HCT116 (cell line): ENCODE data around the gene DPM2. TPM values are rescaled to one million over a fixed set of nuclear protein-coding genes. Genes with fewer than 3 reads are reported as not detected.
A peak's percentile ranks its signal among the peaks of the same experiment; 100 is the strongest.

Source experiments
- ATAC-seq: fragments of 200-7000 bp; cut with Tn5 transposase; 2 replicates; pipeline ENCODE4 v1.9.1; 2020; ENCODE audit warnings: mild to moderate bottlenecking, moderate library complexity
- BruUV-seq: library from RNA; stranded (reverse); fragments of 400-500 nt; replicated peaks from 2 replicates; lab custom pipeline; 2021; lab: Mats Ljungman, UMichigan
- CTCF ChIA-PET: fragments of 300-600 bp; sonication (Branson Sonifier 250); formaldehyde crosslinking; loops from one replicate; lab custom pipeline; 2021; ENCODE audit warnings: antibody characterized with exemption; lab: Charles Lee
- POLR2A ChIA-PET: fragments of 300-600, 350-600 bp; sonication (Branson Sonifier 250); formaldehyde crosslinking; loops from one replicate; lab custom pipeline; 2021; ENCODE audit warnings: antibody characterized with exemption; lab: Charles Lee
- RAD21 ChIA-PET, 2 experiments: fragments of 300-600 bp; sonication (Branson Sonifier 250); formaldehyde crosslinking; loops; one replicate each; lab custom pipeline; 2023; ENCODE audit warnings: low total read pairs in 2 of 2; ENCODE audit not compliant: uncharacterized antibody in 2 of 2, unreplicated experiment in 2 of 2, low non-redundant PET in 1 of 2; lab: Charles Lee
- DNase-seq: peaks from one replicate; pipeline ENCODE4 v3.0.0-alpha.2; 2010; ENCODE audit warnings: low read depth, low spot score
- H2AFZ ChIP-seq: fragments of 200-600 bp; shearing (Covaris generic), sonication (generic); 2 replicates; pipeline ENCODE4 v1.6.1; 2017; ENCODE audit warnings: low read depth, mixed run types, mixed read lengths, antibody characterized with exemption, low read length; ENCODE audit not compliant: poor library complexity, severe bottlenecking
- H3K27ac ChIP-seq: 2 replicates; pipeline ENCODE4 v1.5.1; 2012; ENCODE audit warnings: low read depth, low read length
- H3K27me3 ChIP-seq: fragments of 200-600 bp; sonication (generic); 2 replicates; pipeline ENCODE4 v1.6.1; 2016; ENCODE audit warnings: mixed run types, low read length, mixed read lengths; ENCODE audit not compliant: insufficient read depth
- H3K36me3 ChIP-seq, 2 experiments: fragments of 200-500 bp in 1 of 2; fragments of 200-600 bp in 1 of 2; sonication (Bioruptor generic) in 1 of 2; sonication (generic) in 1 of 2; 2 replicates each; pipeline versions ENCODE4 v1.5.1 to v1.6.1; 2014 to 2016; ENCODE audit warnings: low read length in 2 of 2, inconsistent platforms in 1 of 2, mixed read lengths in 1 of 2, mixed run types in 1 of 2; ENCODE audit not compliant: insufficient read depth in 2 of 2, control insufficient read depth in 1 of 2
- H3K4me1 ChIP-seq, 2 experiments: fragments of 200-600 bp in 1 of 2; sonication (generic) in 1 of 2; 2 replicates each; pipeline versions ENCODE4 v1.5.1 to v1.6.1; 2012 to 2017; ENCODE audit warnings: low read length in 2 of 2, inconsistent platforms in 1 of 2, mild to moderate bottlenecking in 1 of 2, mixed read lengths in 1 of 2, mixed run types in 1 of 2, moderate library complexity in 1 of 2; ENCODE audit not compliant: insufficient read depth in 2 of 2, control insufficient read depth in 1 of 2
- H3K4me2 ChIP-seq: fragments of 200-600 bp; sonication (generic); 2 replicates; pipeline ENCODE4 v1.6.1; 2017; ENCODE audit warnings: mixed run types, low read length, mixed read lengths
- H3K4me3 ChIP-seq, 2 experiments: fragments of 200-600 bp in 1 of 2; sonication (generic) in 1 of 2; replicated peaks in 1 of 2; 2 replicates each; pipeline ENCODE4 v1.5.1; 2011 to 2016; ENCODE audit warnings: low read length in 2 of 2, control low read depth in 1 of 2, low read depth in 1 of 2, mild to moderate bottlenecking in 1 of 2, mixed read lengths in 1 of 2, mixed run types in 1 of 2
- H3K79me2 ChIP-seq: fragments of 200-600 bp; sonication (generic); 2 replicates; pipeline ENCODE4 v1.6.1; 2017; ENCODE audit warnings: mild to moderate bottlenecking, mixed run types, low read length, moderate library complexity, mixed read lengths; ENCODE audit not compliant: insufficient read depth
- H3K9ac ChIP-seq: fragments of 200-600 bp; sonication (generic); 2 replicates; pipeline ENCODE4 v1.6.1; 2016; ENCODE audit warnings: low read length, mixed read lengths
- H3K9me2 ChIP-seq: fragments of 200-600 bp; sonication (generic), shearing (Covaris generic); 2 replicates; pipeline ENCODE4 v1.6.1; 2017; ENCODE audit warnings: mixed run types, mild to moderate bottlenecking, moderate library complexity; ENCODE audit not compliant: insufficient read depth
- H3K9me3 ChIP-seq, 2 experiments: fragments of 200-500 bp in 1 of 2; fragments of 200-600 bp in 1 of 2; sonication (Bioruptor generic) in 1 of 2; sonication (generic) in 1 of 2; 2 replicates each; pipeline ENCODE4 v1.6.1; 2014 to 2017; ENCODE audit warnings: low read length in 2 of 2, mixed read lengths in 2 of 2, inconsistent platforms in 1 of 2, low read depth in 1 of 2, mild to moderate bottlenecking in 1 of 2, mixed run types in 1 of 2, moderate library complexity in 1 of 2; ENCODE audit not compliant: control insufficient read depth in 1 of 2, insufficient read depth in 1 of 2
- H4K20me1 ChIP-seq: fragments of 200-600 bp; sonication (generic), shearing (Covaris generic); 2 replicates; pipeline ENCODE4 v1.6.1; 2017; ENCODE audit warnings: mixed run types, mild to moderate bottlenecking, moderate library complexity; ENCODE audit not compliant: insufficient read depth
- ATF3 ChIP-seq: IDR thresholded peaks from 2 replicates; pipeline ENCODE4 v1.6.1; 2012
- CEBPB ChIP-seq: IDR thresholded peaks from 2 replicates; pipeline ENCODE4 v1.6.1; 2012; ENCODE audit warnings: low read depth
- EGR1 ChIP-seq: IDR thresholded peaks from 2 replicates; pipeline ENCODE4 v1.6.1; 2012; ENCODE audit warnings: low read depth
- ELF1 ChIP-seq: IDR thresholded peaks from 2 replicates; pipeline ENCODE4 v1.6.1; 2012; ENCODE audit warnings: low read depth, borderline replicate concordance
- EZH2phosphoT487 ChIP-seq: fragments of 200-600 bp; IDR thresholded peaks from 2 replicates; pipeline ENCODE4 v1.6.1; 2018; ENCODE audit warnings: antibody characterized with exemption, borderline replicate concordance
- FOSL1 ChIP-seq: IDR thresholded peaks from 2 replicates; pipeline ENCODE4 v1.6.1; 2012; ENCODE audit warnings: low read depth
- POLR2A ChIP-seq: IDR thresholded peaks from 2 replicates; pipeline ENCODE4 v1.7.0; 2011; ENCODE audit warnings: borderline replicate concordance; ENCODE audit not compliant: insufficient read depth, insufficient read length; ENCODE audit errors: extremely low read depth
- POLR2AphosphoS5 ChIP-seq: IDR thresholded peaks from 2 replicates; pipeline ENCODE4 v1.6.1; 2011; ENCODE audit warnings: mild to moderate bottlenecking, low read depth, low read length, moderate library complexity
- RAD21 ChIP-seq: IDR thresholded peaks from 2 replicates; pipeline ENCODE4 v1.6.1; 2012; ENCODE audit warnings: low read depth, mild to moderate bottlenecking
- REST ChIP-seq: IDR thresholded peaks from 2 replicates; pipeline ENCODE4 v1.6.1; 2012; ENCODE audit warnings: low read depth
- SP1 ChIP-seq: IDR thresholded peaks from 2 replicates; pipeline ENCODE4 v1.6.1; 2012; ENCODE audit warnings: low read depth
- SRF ChIP-seq: IDR thresholded peaks from 2 replicates; pipeline ENCODE4 v1.6.1; 2012; ENCODE audit warnings: low read depth
- TCF7L2 ChIP-seq: IDR thresholded peaks from 2 replicates; pipeline ENCODE4 v1.7.0; 2011; ENCODE audit warnings: borderline replicate concordance, inconsistent platforms; ENCODE audit not compliant: insufficient read depth, insufficient read length; ENCODE audit errors: extremely low read depth
- ZBTB33 ChIP-seq: IDR thresholded peaks from 2 replicates; pipeline ENCODE4 v1.6.1; 2011; ENCODE audit warnings: mild to moderate bottlenecking, low read length, moderate library complexity; ENCODE audit not compliant: insufficient replicate concordance; ENCODE audit errors: extremely low read depth
- ZFX ChIP-seq: fragments of 450-650 bp; IDR thresholded peaks from 2 replicates; pipeline ENCODE4 v1.6.1; 2017
- intact Hi-C: fragments of 100-400 bp; cut with micrococcal nuclease; formaldehyde crosslinking; loops from 2 replicates; pipeline ENCODE4 v1.10.0; 2022
- total RNA-seq: library from RNA; stranded (reverse); gene quantifications from one replicate; pipeline ENCODE4 v1.2.1, GENCODE V29; 2021; ENCODE audit not compliant: unreplicated experiment
- TF ChIP-seq, protein P1 (sequence below), 3 experiments: fragments of 200-600 bp in 1 of 3; sonication (generic) in 1 of 3; IDR thresholded peaks in 2 of 3; conservative IDR thresholded peaks in 1 of 3; 2 replicates each; pipeline ENCODE4 v1.5.1; 2012 to 2017; ENCODE audit warnings: low read depth in 2 of 3, low read length in 2 of 3, antibody characterized with exemption in 1 of 3, borderline replicate concordance in 1 of 3, control low read depth in 1 of 3, mild to moderate bottlenecking in 1 of 3, mixed read lengths in 1 of 3, mixed run types in 1 of 3, moderate library complexity in 1 of 3; ENCODE audit not compliant: insufficient read depth in 1 of 3
- TF ChIP-seq, protein P2 (sequence below): IDR thresholded peaks from 2 replicates; pipeline ENCODE4 v1.6.1; 2012

Gene DPM2
- total RNA-seq, 1 experiment from 2014 or later: 54.6 TPM

- peak overlapping the region; percentile 79 for H3K4me2 ChIP-seq
- no peaks in the 10 kb centered on the region for H3K27me3 ChIP-seq
- no peak overlapping the region for H2AFZ ChIP-seq
- ATAC-seq (peak; percentile 60), DNase-seq (peak; percentile 99)
- peak overlapping the region; percentile 68 for H3K9ac ChIP-seq
- ChIA-PET CTCF (interaction anchor here (0.8 to 3.0 kb wide), 7 partner anchors 115 to 414 kb away, joined by 3 to 14 read pairs (median 3); partner anchors contain the start of gene TOR2A), POLR2A (interaction anchor here (0.6 to 1.8 kb wide), 10 partner anchors 9 to 357 kb away, joined by 3 to 6 read pairs (median 4); partner anchors contain the start of genes PIP5KL1, SLC25A25 and TOR2A), RAD21 (interaction anchor here in 1 of 2 experiments (0.7 to 0.9 kb wide), 2 partner anchors 10 to 185 kb away, joined by 3 to 4 read pairs; partner anchors contain the start of gene TOR2A)
- H3K4me3 ChIP-seq: peak overlapping the region in 1 of 2 experiments; percentile 37; a peak in 2 of 4 replicates
- peaks cover 0 to 7% of the 10 kb centered on the region in 2 experiments; a peak in 2 of 4 replicates for H3K36me3 ChIP-seq
- TF ChIP-seq ZBTB33 (peak; percentile 59), ELF1 (no peak), TCF7L2 (peak; percentile 58), SP1 (no peak), ZFX (no peak), REST (no peak), FOSL1 (no peak), POLR2AphosphoS5 (peak; percentile 70; the same call in 1 of the 2 replicates), RAD21 (no peak), EZH2phosphoT487 (no peak), EGR1 (no peak), POLR2A (no peak), CEBPB (no peak), ATF3 (no peak), SRF (no peak)
- TF ChIP-seq, protein P1, sequence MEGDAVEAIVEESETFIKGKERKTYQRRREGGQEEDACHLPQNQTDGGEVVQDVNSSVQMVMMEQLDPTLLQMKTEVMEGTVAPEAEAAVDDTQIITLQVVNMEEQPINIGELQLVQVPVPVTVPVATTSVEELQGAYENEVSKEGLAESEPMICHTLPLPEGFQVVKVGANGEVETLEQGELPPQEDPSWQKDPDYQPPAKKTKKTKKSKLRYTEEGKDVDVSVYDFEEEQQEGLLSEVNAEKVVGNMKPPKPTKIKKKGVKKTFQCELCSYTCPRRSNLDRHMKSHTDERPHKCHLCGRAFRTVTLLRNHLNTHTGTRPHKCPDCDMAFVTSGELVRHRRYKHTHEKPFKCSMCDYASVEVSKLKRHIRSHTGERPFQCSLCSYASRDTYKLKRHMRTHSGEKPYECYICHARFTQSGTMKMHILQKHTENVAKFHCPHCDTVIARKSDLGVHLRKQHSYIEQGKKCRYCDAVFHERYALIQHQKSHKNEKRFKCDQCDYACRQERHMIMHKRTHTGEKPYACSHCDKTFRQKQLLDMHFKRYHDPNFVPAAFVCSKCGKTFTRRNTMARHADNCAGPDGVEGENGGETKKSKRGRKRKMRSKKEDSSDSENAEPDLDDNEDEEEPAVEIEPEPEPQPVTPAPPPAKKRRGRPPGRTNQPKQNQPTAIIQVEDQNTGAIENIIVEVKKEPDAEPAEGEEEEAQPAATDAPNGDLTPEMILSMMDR (IDR thresholded peaks at IDR 0.05 in 2 of 3, conservative IDR thresholded peaks at IDR 0.05 in 1 of 3; ENCODE audit: borderline replicate concordance in 1 of 3, insufficient read depth in 1 of 3, low read depth in 2 of 3, low read length in 2 of 3): no peak
- TF ChIP-seq, protein P2, sequence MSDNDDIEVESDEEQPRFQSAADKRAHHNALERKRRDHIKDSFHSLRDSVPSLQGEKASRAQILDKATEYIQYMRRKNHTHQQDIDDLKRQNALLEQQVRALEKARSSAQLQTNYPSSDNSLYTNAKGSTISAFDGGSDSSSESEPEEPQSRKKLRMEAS: no peak
- peaks cover 58 to 88% of the 10 kb centered on the region in 2 experiments for H3K4me1 ChIP-seq
- peak overlapping the region; percentile 96 for H3K27ac ChIP-seq
- no peaks in the 10 kb centered on the region for H3K9me2 ChIP-seq
- no TSS peak for BruUV-seq
- no peaks in the 10 kb centered on the region for H3K9me3 ChIP-seq
- H4K20me1 ChIP-seq: no peaks in the 10 kb centered on the region
- intact Hi-C loops: loop anchor here (2.0 to 5.0 kb wide), 3 partner anchors 117 to 357 kb away; partner anchors contain the start of genes CDK9 and FPGS
- peaks cover 16% of the 10 kb centered on the region for H3K79me2 ChIP-seq
Measured at GRCh38 chr9:127919253-127919815, 18.3 kb downstream of the DPM2 start.
